GM12865 (cell line): Measurements from ENCODE around the gene GBX1.

Source experiments
- DNase-seq: peaks from one replicate; pipeline ENCODE4 v3.0.0; 2010; ENCODE audit warnings: low read depth
- H3K4me3 ChIP-seq: 2 replicates; pipeline ENCODE4 v1.5.1; 2011; ENCODE audit warnings: mild to moderate bottlenecking, low read depth, low read length, control low read depth
- TF ChIP-seq, protein P1 (sequence below): IDR thresholded peaks from 2 replicates; pipeline ENCODE4 v1.5.1; 2011; ENCODE audit warnings: low read length, control low read depth, low read depth, inconsistent platforms; ENCODE audit not compliant: insufficient read depth; ENCODE audit errors: missing control alignments

GBX1 gene

DNA sequence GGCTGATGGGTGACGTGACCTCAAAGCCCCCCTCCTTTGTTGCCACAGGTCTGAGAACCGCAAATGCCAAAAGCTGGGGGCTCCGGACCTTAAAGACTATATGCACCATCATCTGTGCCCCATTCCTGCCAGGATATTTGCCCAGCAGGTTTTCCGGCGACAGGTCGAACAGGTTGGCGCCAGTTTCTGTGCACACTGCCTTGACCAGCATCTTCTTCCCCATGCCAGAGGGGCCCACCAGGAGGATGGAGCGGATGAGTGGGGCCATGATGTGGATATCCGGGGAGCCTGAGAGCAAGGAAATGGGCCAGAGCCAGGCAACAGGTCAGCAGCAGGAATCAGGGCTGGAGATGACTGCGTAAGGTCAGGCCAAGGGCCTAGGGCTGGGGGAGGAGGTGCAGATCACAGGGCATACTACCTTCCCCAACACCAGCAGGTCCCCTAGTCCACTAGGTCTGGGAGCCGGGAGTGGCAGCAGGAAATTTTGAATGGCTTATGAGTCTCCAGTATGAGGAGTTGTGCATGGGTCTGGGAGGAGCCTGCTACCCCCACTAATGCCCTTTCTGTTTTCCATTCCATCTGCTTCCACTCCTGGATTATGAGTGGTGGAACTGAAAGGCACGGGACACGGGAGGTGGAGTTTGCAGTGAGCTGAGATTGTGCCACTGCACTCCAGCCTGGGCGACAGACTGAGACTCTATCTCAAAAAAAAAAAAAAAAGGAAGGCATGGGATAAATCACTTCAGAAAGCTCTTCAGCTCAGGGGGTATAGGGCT lies 25.9 kb upstream of the GBX1 start:
- no peak for DNase-seq
- no peak overlapping the region for H3K4me3 ChIP-seq
- TF ChIP-seq, protein P1, sequence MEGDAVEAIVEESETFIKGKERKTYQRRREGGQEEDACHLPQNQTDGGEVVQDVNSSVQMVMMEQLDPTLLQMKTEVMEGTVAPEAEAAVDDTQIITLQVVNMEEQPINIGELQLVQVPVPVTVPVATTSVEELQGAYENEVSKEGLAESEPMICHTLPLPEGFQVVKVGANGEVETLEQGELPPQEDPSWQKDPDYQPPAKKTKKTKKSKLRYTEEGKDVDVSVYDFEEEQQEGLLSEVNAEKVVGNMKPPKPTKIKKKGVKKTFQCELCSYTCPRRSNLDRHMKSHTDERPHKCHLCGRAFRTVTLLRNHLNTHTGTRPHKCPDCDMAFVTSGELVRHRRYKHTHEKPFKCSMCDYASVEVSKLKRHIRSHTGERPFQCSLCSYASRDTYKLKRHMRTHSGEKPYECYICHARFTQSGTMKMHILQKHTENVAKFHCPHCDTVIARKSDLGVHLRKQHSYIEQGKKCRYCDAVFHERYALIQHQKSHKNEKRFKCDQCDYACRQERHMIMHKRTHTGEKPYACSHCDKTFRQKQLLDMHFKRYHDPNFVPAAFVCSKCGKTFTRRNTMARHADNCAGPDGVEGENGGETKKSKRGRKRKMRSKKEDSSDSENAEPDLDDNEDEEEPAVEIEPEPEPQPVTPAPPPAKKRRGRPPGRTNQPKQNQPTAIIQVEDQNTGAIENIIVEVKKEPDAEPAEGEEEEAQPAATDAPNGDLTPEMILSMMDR = no peak

DNA sequence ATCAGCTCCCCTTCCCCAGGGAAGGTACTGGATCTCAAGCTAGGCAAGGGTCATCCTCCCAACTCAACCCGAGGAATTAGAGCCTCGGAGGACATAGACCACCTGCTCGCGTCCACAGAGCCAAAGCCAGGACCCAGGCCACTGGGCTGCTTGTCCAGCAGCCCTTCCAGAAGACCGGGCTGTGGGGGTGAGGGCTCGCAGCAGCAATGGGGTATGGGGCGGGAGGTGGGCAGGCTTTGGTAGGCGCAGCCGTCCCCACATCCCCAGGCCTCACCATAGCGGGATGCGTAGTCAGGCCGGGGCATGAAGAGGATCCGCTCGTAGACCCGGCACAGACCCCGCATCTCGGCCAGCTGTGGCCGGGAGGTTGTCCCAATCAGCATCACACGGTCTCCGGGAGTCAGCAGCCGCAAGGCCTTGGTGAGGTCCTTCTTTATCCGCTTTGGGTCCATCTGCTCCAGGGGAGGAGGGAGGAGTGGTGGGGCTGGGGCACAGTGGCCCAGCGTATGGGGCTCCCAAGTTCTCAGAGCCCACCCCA lies 24.6 kb upstream of the GBX1 start:
- TF ChIP-seq, protein P1 = no peak
- no peak for DNase-seq
- H3K4me3 ChIP-seq = no peak overlapping the region

DNA sequence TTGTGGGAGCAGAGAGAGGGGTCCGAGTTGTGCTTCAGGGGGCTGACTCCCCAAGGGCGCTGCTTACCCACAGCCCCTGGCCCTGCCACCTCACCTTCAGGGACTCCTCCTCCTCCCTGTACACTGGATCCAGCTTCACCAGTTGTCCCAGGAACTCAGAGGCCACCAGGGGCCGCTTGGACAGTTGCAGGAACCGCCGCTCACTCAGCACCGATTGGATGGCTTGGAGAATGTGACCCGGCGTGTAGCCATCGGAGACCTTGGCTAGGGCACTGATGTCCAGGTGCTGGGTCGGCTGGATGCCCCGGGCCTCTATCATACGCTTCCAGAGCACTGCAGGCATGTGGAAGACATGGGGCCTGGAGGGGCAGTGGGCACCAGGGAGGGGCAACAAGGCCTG lies 24.1 kb upstream of the GBX1 start:
- DNase-seq = no peak
- TF ChIP-seq, protein P1 = no peak
- no peak overlapping the region for H3K4me3 ChIP-seq

DNA sequence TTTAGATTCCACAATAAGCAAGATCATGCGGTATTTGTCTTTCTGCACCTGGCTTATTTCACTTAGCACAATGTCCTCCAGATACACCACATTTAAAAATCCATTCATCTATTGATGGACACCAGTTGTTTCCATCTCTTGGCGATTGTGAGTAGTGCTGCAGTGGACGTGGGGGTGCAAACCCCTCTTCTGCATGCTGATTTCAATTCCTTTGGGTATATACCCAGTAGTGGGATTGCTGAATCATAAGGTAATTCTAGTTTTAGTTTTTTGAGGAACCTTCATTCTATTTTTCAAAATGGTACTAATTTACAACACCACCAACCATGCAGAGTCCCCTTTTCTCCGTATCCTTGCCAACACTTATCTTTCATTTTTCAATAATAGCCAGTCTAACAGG lies 21.5 kb upstream of the GBX1 start:
- no peak overlapping the region for H3K4me3 ChIP-seq
- TF ChIP-seq, protein P1 = no peak

DNA sequence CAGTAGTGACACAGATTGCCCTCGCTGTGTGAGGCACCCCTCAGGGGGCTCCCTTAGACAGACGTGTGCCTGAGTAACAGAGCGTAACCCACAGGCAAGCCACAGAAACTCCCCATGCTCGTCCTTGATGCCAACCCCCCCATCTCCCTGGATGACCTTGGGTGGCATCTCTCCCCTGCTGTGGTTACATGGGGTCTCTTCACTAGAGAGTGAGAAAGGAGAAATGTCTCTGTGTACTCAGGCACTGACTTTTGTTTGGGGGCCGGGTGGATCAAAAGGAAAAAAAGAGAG lies 20.7 kb upstream of the GBX1 start:
- TF ChIP-seq, protein P1 = no peak
- H3K4me3 ChIP-seq = no peak overlapping the region
- peak; percentile 26 for DNase-seq

More for the DNA sequence above, 21.5 kb upstream of the GBX1 start:
- no peak for DNase-seq

DNA sequence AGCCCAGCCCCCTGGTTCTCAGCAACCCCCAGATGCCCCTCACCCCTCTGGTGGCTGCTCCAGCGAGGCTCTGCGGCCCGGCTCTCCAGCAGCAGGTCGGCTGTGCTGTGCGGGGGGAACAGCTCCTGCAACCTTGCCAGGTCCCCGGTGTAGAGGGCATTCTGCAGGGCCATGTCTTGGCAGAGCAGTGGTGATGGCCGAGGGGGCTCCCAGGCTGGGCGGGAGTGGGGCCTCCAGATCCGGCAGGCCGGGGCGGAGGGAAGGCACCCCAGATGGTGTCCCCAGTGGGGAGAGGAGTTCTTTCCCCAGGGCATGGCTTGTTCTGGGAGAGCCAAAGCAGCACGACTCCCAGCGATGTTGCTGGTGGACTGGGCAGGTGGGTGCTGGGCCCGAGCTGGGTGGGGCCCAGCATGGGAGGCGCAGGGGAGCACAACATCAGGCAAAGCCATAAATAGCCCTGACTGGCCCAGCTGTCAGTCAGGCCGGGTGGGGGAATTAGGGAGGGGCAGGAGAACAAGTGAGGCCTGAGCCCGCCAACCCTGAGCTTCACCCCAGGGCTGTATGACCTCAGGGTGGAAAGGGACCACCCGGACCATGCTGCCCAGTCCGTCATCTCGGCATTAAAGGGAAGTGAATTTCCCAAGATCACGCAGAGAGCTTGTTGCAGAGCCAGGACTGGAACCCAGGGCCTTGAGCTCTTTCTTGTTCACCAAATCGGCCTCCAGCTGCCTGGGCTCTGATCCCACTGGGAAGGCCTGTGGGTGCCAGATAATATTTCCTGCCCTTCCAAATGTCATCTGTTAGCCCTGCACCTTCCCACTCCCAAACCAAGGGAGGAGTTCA lies 20.1 kb upstream of the GBX1 start:
- TF ChIP-seq, protein P1 = no peak
- DNase-seq = no peak
- H3K4me3 ChIP-seq = no peak overlapping the region
